Measurements from ENCODE around the gene FANCI.

FANCI gene

GRCh38 chr15:89363133-89363532, 119.4 kb downstream of the FANCI start:
- H3K27ac ChIP-seq, result no peak overlapping the region
- no peak for DNase-seq (ENCODE audit: low spot score)
- ChIA-PET CTCF (interaction anchor here (1.2 kb wide), 1 partner anchor 15 kb away, joined by 3 read pairs; no protein-coding TSS in a partner anchor), POLR2A (ENCODE audit: low non-redundant PET) (interaction anchor here (0.7 kb wide), 1 partner anchor 46 kb away, joined by 3 read pairs; no protein-coding TSS in a partner anchor)
- no peak for TF ChIP-seq CTCF (conservative IDR thresholded peaks at IDR 0.05; ENCODE audit: low read depth)

- TF ChIP-seq CTCF (conservative IDR thresholded peaks at IDR 0.05; ENCODE audit: low read depth), result no peak
- DNase-seq (ENCODE audit: low spot score), result no peak
- H3K27ac ChIP-seq, result no peak overlapping the region
- POLR2A ChIA-PET (ENCODE audit: low non-redundant PET), result interaction anchor here (0.6 kb wide), 1 partner anchor 53 kb away, joined by 3 read pairs; no protein-coding TSS in a partner anchor
- CTCF ChIA-PET, result no interaction called here
Observed at GRCh38 chr15:89363770-89364169, 120.0 kb downstream of the FANCI start.

GRCh38 chr15:89364341-89364740, 120.6 kb downstream of the FANCI start:
- no peak for TF ChIP-seq CTCF (conservative IDR thresholded peaks at IDR 0.05; ENCODE audit: low read depth)
- ChIA-PET POLR2A (ENCODE audit: low non-redundant PET) (interaction anchor here (0.6 kb wide), 1 partner anchor 52 kb away, joined by 3 read pairs; no protein-coding TSS in a partner anchor), CTCF (interaction anchor here (0.9 kb wide), 1 partner anchor 66 kb away, joined by 4 read pairs; no protein-coding TSS in a partner anchor)
- H3K27ac ChIP-seq, result no peak overlapping the region
- no peak for DNase-seq (ENCODE audit: low spot score)

- no peak overlapping the region for H3K27ac ChIP-seq
- ChIA-PET POLR2A (ENCODE audit: low non-redundant PET) (no interaction called here), CTCF (interaction anchor here (0.6 to 0.9 kb wide), 3 partner anchors 18 to 65 kb away, joined by 3 to 4 read pairs (median 3); no protein-coding TSS in a partner anchor)
- TF ChIP-seq CTCF (conservative IDR thresholded peaks at IDR 0.05; ENCODE audit: low read depth), result no peak
- DNase-seq (ENCODE audit: low spot score), result no peak
Observed at GRCh38 chr15:89364741-89365450, 121.1 kb downstream of the FANCI start.

- no peak for DNase-seq (ENCODE audit: low spot score)
- TF ChIP-seq CTCF (conservative IDR thresholded peaks at IDR 0.05; ENCODE audit: low read depth), result no peak
- ChIA-PET POLR2A (ENCODE audit: low non-redundant PET) (no interaction called here), CTCF (interaction anchor here (0.6 to 0.9 kb wide), 6 partner anchors 17 to 306 kb away, joined by 3 to 4 read pairs (median 3); no protein-coding TSS in a partner anchor)
- H3K27ac ChIP-seq, result no peak overlapping the region
Observed at GRCh38 chr15:89365462-89366065, 121.8 kb downstream of the FANCI start.
